HG02938 (cell line): Measurements from ENCODE around the gene ARID4B.
"Not testable (repeated sequence)": the region's sequence is repeated elsewhere in the genome, so short reads cannot be mapped to it uniquely, and the experiment has no call there.

Experiments used
- ATAC-seq: cut with Tn5 transposase; IDR thresholded peaks from one replicate; pipeline ENCODE4 v1.9.1; 2021; ENCODE audit warnings: mild to moderate bottlenecking, moderate library complexity; ENCODE audit not compliant: unreplicated experiment

ARID4B gene

GRCh38 chr1:235176486-235176885, 151.5 kb downstream of the ARID4B start:
- ATAC-seq, result no peak

- no peak for ATAC-seq
These were observed 158.0 kb downstream of the ARID4B start for GRCh38 chr1:235169986-235170385.

- no peak for ATAC-seq
These were observed 159.6 kb downstream of the ARID4B start for GRCh38 chr1:235168375-235168774.

- no peak for ATAC-seq
These were observed 166.2 kb downstream of the ARID4B start for GRCh38 chr1:235161685-235162327.

GRCh38 chr1:235160957-235161684, 166.9 kb downstream of the ARID4B start, which contains the start of gene RBM34:
TSS of gene RBM34 (minus strand) at chr1:235161250. CDS start at chr1:235161226, 24 bp downstream.
- ATAC-seq, result peak; percentile 90

GRCh38 chr1:235160383-235160956, 167.5 kb downstream of the ARID4B start:
- peak; percentile 45 for ATAC-seq

- ATAC-seq, result not testable (repeated sequence)
These were observed 168.0 kb downstream of the ARID4B start for GRCh38 chr1:235159930-235160329.

GRCh38 chr1:235159284-235159683, 168.7 kb downstream of the ARID4B start:
- ATAC-seq, result not testable (repeated sequence)

GRCh38 chr1:235158680-235159079, 169.3 kb downstream of the ARID4B start:
- no peak for ATAC-seq

- no peak for ATAC-seq
These were observed 170.8 kb downstream of the ARID4B start for GRCh38 chr1:235157150-235157549.

- ATAC-seq, result no peak
These were observed 171.2 kb downstream of the ARID4B start for GRCh38 chr1:235156740-235157139.

- no peak for ATAC-seq
These were observed 171.7 kb downstream of the ARID4B start for GRCh38 chr1:235156265-235156664.

- no peak for ATAC-seq
These were observed 175.7 kb downstream of the ARID4B start for GRCh38 chr1:235152235-235152634.

GRCh38 chr1:235151033-235151432, 176.9 kb downstream of the ARID4B start:
- no peak for ATAC-seq

GRCh38 chr1:235149824-235150223, 178.2 kb downstream of the ARID4B start:
- no peak for ATAC-seq

- no peak for ATAC-seq
These were observed 180.7 kb downstream of the ARID4B start for GRCh38 chr1:235147269-235147668.

- ATAC-seq, result no peak
These were observed 182.3 kb downstream of the ARID4B start for GRCh38 chr1:235145639-235146038.

GRCh38 chr1:235142991-235143390, 185.0 kb downstream of the ARID4B start:
- ATAC-seq, result no peak

GRCh38 chr1:235139315-235139714, 188.7 kb downstream of the ARID4B start:
- ATAC-seq, result no peak

GRCh38 chr1:235138821-235139220, 189.2 kb downstream of the ARID4B start:
- ATAC-seq, result no peak

GRCh38 chr1:235136111-235136510, 191.9 kb downstream of the ARID4B start:
- ATAC-seq, result no peak

- no peak for ATAC-seq
These were observed 193.8 kb downstream of the ARID4B start for GRCh38 chr1:235134171-235134570.
